Astrocyte of the spinal cord (primary cell): ENCODE data around the gene HES3.

Experiments used
- DNase-seq: peaks from one replicate; pipeline ENCODE4 v3.0.0; 2011; ENCODE audit warnings: low read depth, low spot score
- H3K4me3 ChIP-seq: 2 replicates; pipeline ENCODE4 v1.5.1; 2011; ENCODE audit warnings: low read depth, mild to moderate bottlenecking, low read length, moderate library complexity
- CTCF ChIP-seq: IDR thresholded peaks from 2 replicates; pipeline ENCODE4 v1.5.1; 2012; ENCODE audit warnings: low read depth, mild to moderate bottlenecking, low read length, inconsistent platforms
- in situ Hi-C: cut with HindIII; loops from 2 replicates; pipeline ENCODE4 v1.10.0; 2017; ENCODE audit warnings: low sequenced_read_pairs

The HES3 gene

GRCh38 chr1:6292102-6292501 is 48.1 kb downstream of the HES3 start:
- in situ Hi-C loops: no loop called here
- no peak for DNase-seq
- no peak overlapping the region for H3K4me3 ChIP-seq
- no peak for TF ChIP-seq CTCF

- in situ Hi-C loops: no loop called here
- no peak for TF ChIP-seq CTCF
- no peak for DNase-seq
- no peak overlapping the region for H3K4me3 ChIP-seq
Measured at GRCh38 chr1:6294080-6294889, 50.3 kb downstream of the HES3 start.

- in situ Hi-C loops: no loop called here
- TF ChIP-seq CTCF: no peak
- no peak overlapping the region for H3K4me3 ChIP-seq
- no peak for DNase-seq
Measured at GRCh38 chr1:6294890-6295556, 51.0 kb downstream of the HES3 start.
